ENCODE measurements around the gene ITPK1.

ITPK1 gene

GRCh38 chr14:92988786-92989755 is 126.7 kb downstream of the ITPK1 start:
- Histone ChIP-seq H3K36me3 (ENCODE audit: insufficient read depth, low read length) (peaks cover 8% of the 10 kb centered on the region; the same call in 1 of the 2 replicates), H3K4me1 (ENCODE audit: insufficient read depth, low read length) (peaks cover 4% of the 10 kb centered on the region; the same call in 1 of the 2 replicates), H3K4me3 (ENCODE audit: low read length) (no peak overlapping the region), H3K9ac (ENCODE audit: low read depth, low read length) (no peak overlapping the region), H3K27me3 (ENCODE audit: insufficient read depth, low read length) (no peaks in the 10 kb centered on the region), H3K27ac (ENCODE audit: low read depth, low read length) (no peak overlapping the region), H3K9me3 (ENCODE audit: insufficient read depth, low read depth, low read length) (no peaks in the 10 kb centered on the region)
- WGBS: 93% methylated on average over 13 of the region's 14 CpGs

- no peak overlapping the region for H3K27ac ChIP-seq (ENCODE audit: low read depth, low read length)
- H3K27me3 ChIP-seq (ENCODE audit: insufficient read depth, low read length): no peaks in the 10 kb centered on the region
- H3K36me3 ChIP-seq (ENCODE audit: insufficient read depth, low read length): no peaks in the 10 kb centered on the region
- H3K9me3 ChIP-seq (ENCODE audit: insufficient read depth, low read depth, low read length): no peaks in the 10 kb centered on the region
- no peak overlapping the region for H3K9ac ChIP-seq (ENCODE audit: low read depth, low read length)
- peaks cover 4% of the 10 kb centered on the region; the same call in 1 of the 2 replicates for H3K4me1 ChIP-seq (ENCODE audit: insufficient read depth, low read length)
- no peak overlapping the region for H3K4me3 ChIP-seq (ENCODE audit: low read length)
- 93% methylated on average over 25 of the region's 25 CpGs for WGBS
These were observed 127.8 kb downstream of the ITPK1 start for GRCh38 chr14:92987713-92988510.

GRCh38 chr14:92987148-92987570 is 128.6 kb downstream of the ITPK1 start:
- Histone ChIP-seq H3K9me3 (ENCODE audit: insufficient read depth, low read depth, low read length) (no peaks in the 10 kb centered on the region), H3K9ac (ENCODE audit: low read depth, low read length) (no peak overlapping the region), H3K4me1 (ENCODE audit: insufficient read depth, low read length) (peaks cover 4% of the 10 kb centered on the region; the same call in 1 of the 2 replicates), H3K27me3 (ENCODE audit: insufficient read depth, low read length) (no peaks in the 10 kb centered on the region), H3K4me3 (ENCODE audit: low read length) (no peak overlapping the region), H3K36me3 (ENCODE audit: insufficient read depth, low read length) (no peaks in the 10 kb centered on the region), H3K27ac (ENCODE audit: low read depth, low read length) (no peak overlapping the region)
- WGBS: 93% methylated on average over 5 of the region's 5 CpGs

GRCh38 chr14:92986254-92987147 is 129.2 kb downstream of the ITPK1 start:
- no peaks in the 10 kb centered on the region for H3K36me3 ChIP-seq (ENCODE audit: insufficient read depth, low read length)
- H3K9ac ChIP-seq (ENCODE audit: low read depth, low read length): no peak overlapping the region
- H3K27ac ChIP-seq (ENCODE audit: low read depth, low read length): no peak overlapping the region
- peaks cover 4% of the 10 kb centered on the region; the same call in 1 of the 2 replicates for H3K4me1 ChIP-seq (ENCODE audit: insufficient read depth, low read length)
- H3K4me3 ChIP-seq (ENCODE audit: low read length): no peak overlapping the region
- WGBS: 92% methylated on average over 6 of the region's 6 CpGs
- no peaks in the 10 kb centered on the region for H3K27me3 ChIP-seq (ENCODE audit: insufficient read depth, low read length)
- no peaks in the 10 kb centered on the region for H3K9me3 ChIP-seq (ENCODE audit: insufficient read depth, low read depth, low read length)

- Histone ChIP-seq H3K36me3 (ENCODE audit: insufficient read depth, low read length) (no peaks in the 10 kb centered on the region), H3K27ac (ENCODE audit: low read depth, low read length) (no peak overlapping the region), H3K4me3 (ENCODE audit: low read length) (no peak overlapping the region), H3K9ac (ENCODE audit: low read depth, low read length) (no peak overlapping the region), H3K9me3 (ENCODE audit: insufficient read depth, low read depth, low read length) (no peaks in the 10 kb centered on the region), H3K27me3 (ENCODE audit: insufficient read depth, low read length) (no peaks in the 10 kb centered on the region), H3K4me1 (ENCODE audit: insufficient read depth, low read length) (peaks cover 2% of the 10 kb centered on the region; the same call in 1 of the 2 replicates)
- WGBS: 93% methylated on average over 4 of the region's 4 CpGs
These were observed 130.2 kb downstream of the ITPK1 start for GRCh38 chr14:92985521-92985920.

GRCh38 chr14:92984896-92985295 is 130.8 kb downstream of the ITPK1 start:
- Histone ChIP-seq H3K4me3 (ENCODE audit: low read length) (no peak overlapping the region), H3K9me3 (ENCODE audit: insufficient read depth, low read depth, low read length) (peaks cover 5% of the 10 kb centered on the region), H3K27me3 (ENCODE audit: insufficient read depth, low read length) (no peaks in the 10 kb centered on the region), H3K36me3 (ENCODE audit: insufficient read depth, low read length) (no peaks in the 10 kb centered on the region), H3K27ac (ENCODE audit: low read depth, low read length) (no peak overlapping the region), H3K9ac (ENCODE audit: low read depth, low read length) (no peak overlapping the region), H3K4me1 (ENCODE audit: insufficient read depth, low read length) (no peaks in the 10 kb centered on the region)
- 91% methylated on average over 4 of the region's 4 CpGs for WGBS

GRCh38 chr14:92984082-92984788 is 131.5 kb downstream of the ITPK1 start:
- Histone ChIP-seq H3K9ac (ENCODE audit: low read depth, low read length) (no peak overlapping the region), H3K9me3 (ENCODE audit: insufficient read depth, low read depth, low read length) (peaks cover 11% of the 10 kb centered on the region), H3K27ac (ENCODE audit: low read depth, low read length) (no peak overlapping the region), H3K4me1 (ENCODE audit: insufficient read depth, low read length) (no peaks in the 10 kb centered on the region), H3K36me3 (ENCODE audit: insufficient read depth, low read length) (no peaks in the 10 kb centered on the region), H3K4me3 (ENCODE audit: low read length) (no peak overlapping the region), H3K27me3 (ENCODE audit: insufficient read depth, low read length) (no peaks in the 10 kb centered on the region)
- 93% methylated on average over 5 of the region's 5 CpGs for WGBS

- Histone ChIP-seq H3K27me3 (ENCODE audit: insufficient read depth, low read length) (no peaks in the 10 kb centered on the region), H3K27ac (ENCODE audit: low read depth, low read length) (no peak overlapping the region), H3K4me3 (ENCODE audit: low read length) (no peak overlapping the region), H3K4me1 (ENCODE audit: insufficient read depth, low read length) (no peaks in the 10 kb centered on the region), H3K9ac (ENCODE audit: low read depth, low read length) (no peak overlapping the region), H3K36me3 (ENCODE audit: insufficient read depth, low read length) (0 out of 2 replicates have a peak, but pooled peaks cover 1% of the 10 kb centered on the region), H3K9me3 (ENCODE audit: insufficient read depth, low read depth, low read length) (peaks cover 21% of the 10 kb centered on the region)
- 92% methylated on average over 8 of the region's 8 CpGs for WGBS
These were observed 132.8 kb downstream of the ITPK1 start for GRCh38 chr14:92982956-92983355.

GRCh38 chr14:92981726-92982125 is 134.0 kb downstream of the ITPK1 start:
- no peak overlapping the region for H3K27ac ChIP-seq (ENCODE audit: low read depth, low read length)
- H3K9me3 ChIP-seq (ENCODE audit: insufficient read depth, low read depth, low read length): peaks cover 24% of the 10 kb centered on the region
- peaks cover 11% of the 10 kb centered on the region for H3K36me3 ChIP-seq (ENCODE audit: insufficient read depth, low read length)
- H3K27me3 ChIP-seq (ENCODE audit: insufficient read depth, low read length): no peaks in the 10 kb centered on the region
- H3K9ac ChIP-seq (ENCODE audit: low read depth, low read length): no peak overlapping the region
- 95% methylated on average over 8 of the region's 8 CpGs for WGBS
- no peaks in the 10 kb centered on the region for H3K4me1 ChIP-seq (ENCODE audit: insufficient read depth, low read length)
- H3K4me3 ChIP-seq (ENCODE audit: low read length): no peak overlapping the region

GRCh38 chr14:92980866-92981265 is 134.9 kb downstream of the ITPK1 start:
- Histone ChIP-seq H3K4me1 (ENCODE audit: insufficient read depth, low read length) (no peaks in the 10 kb centered on the region), H3K27ac (ENCODE audit: low read depth, low read length) (no peak overlapping the region), H3K36me3 (ENCODE audit: insufficient read depth, low read length) (peaks cover 14% of the 10 kb centered on the region), H3K4me3 (ENCODE audit: low read length) (no peak overlapping the region), H3K9ac (ENCODE audit: low read depth, low read length) (no peak overlapping the region), H3K9me3 (ENCODE audit: insufficient read depth, low read depth, low read length) (peaks cover 24% of the 10 kb centered on the region), H3K27me3 (ENCODE audit: insufficient read depth, low read length) (no peaks in the 10 kb centered on the region)
- 96% methylated on average over 4 of the region's 4 CpGs for WGBS
